Esophagus (tissue), 2 donors: ENCODE measurements around the gene BEX4. TPM values are rescaled to one million over a fixed set of nuclear protein-coding genes. Genes with fewer than 3 reads are reported as not detected.
"Not testable (repeated sequence)": the region's sequence is repeated elsewhere in the genome, so short reads cannot be mapped to it uniquely, and the experiment has no call there.

Source experiments
- H3K27ac ChIP-seq, 2 donors: one replicate each; pipeline ENCODE4 v1.5.1; 2013; ENCODE audit warnings: low read depth in 2 of 2, mild to moderate bottlenecking in 2 of 2, inconsistent platforms in 1 of 2, low read length in 1 of 2, moderate library complexity in 1 of 2
- H3K27me3 ChIP-seq, 2 donors: one replicate each; pipeline ENCODE4 v1.6.1; 2013; ENCODE audit warnings: low read length in 2 of 2, control low read depth in 1 of 2, mild to moderate bottlenecking in 1 of 2; ENCODE audit not compliant: insufficient read depth in 2 of 2, control insufficient read depth in 1 of 2
- H3K36me3 ChIP-seq, 2 donors: one replicate each; pipeline ENCODE4 v1.6.1; 2013; ENCODE audit warnings: low read length in 1 of 2; ENCODE audit not compliant: control insufficient read depth in 2 of 2, insufficient read depth in 2 of 2
- H3K4me1 ChIP-seq, 2 donors: one replicate each; pipeline ENCODE4 v1.6.1; 2013; ENCODE audit warnings: low read length in 1 of 2; ENCODE audit not compliant: control insufficient read depth in 2 of 2, insufficient read depth in 2 of 2
- H3K4me3 ChIP-seq, 2 donors: one replicate each; pipeline ENCODE4 v1.5.1; 2013; ENCODE audit warnings: low read length in 2 of 2, mild to moderate bottlenecking in 2 of 2, low read depth in 1 of 2, moderate library complexity in 1 of 2
- H3K9me3 ChIP-seq, 2 donors: one replicate each; pipeline ENCODE4 v1.6.1; 2013; ENCODE audit warnings: mild to moderate bottlenecking in 2 of 2, low read depth in 1 of 2, low read length in 1 of 2, moderate library complexity in 1 of 2; ENCODE audit not compliant: control insufficient read depth in 2 of 2, insufficient read depth in 1 of 2
- WGBS, 2 donors: extraction: QIAGEN DNeasy Blood & Tissue Kit; methylation state at CpG; one replicate each; pipeline ENCODE4 v1.1.7; 2013; 5-methylcytosine and 5-hydroxymethylcytosine counted together
- polyA plus RNA-seq, 2 donors: library from polyadenylated mRNA; stranded (reverse); fragments of 200-250 nt; gene quantifications; one replicate each; pipeline ENCODE4 v1.2.3, GENCODE V29; 2013
- donor health status: healthy with polysubstance abuse.
- donor health status: Bipolar disorder and iron deficiency.

Gene BEX4, protein sequence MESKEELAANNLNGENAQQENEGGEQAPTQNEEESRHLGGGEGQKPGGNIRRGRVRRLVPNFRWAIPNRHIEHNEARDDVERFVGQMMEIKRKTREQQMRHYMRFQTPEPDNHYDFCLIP
- 10 to 100 TPM; 41.4 to 56.0 TPM for polyA plus RNA-seq

DNA sequence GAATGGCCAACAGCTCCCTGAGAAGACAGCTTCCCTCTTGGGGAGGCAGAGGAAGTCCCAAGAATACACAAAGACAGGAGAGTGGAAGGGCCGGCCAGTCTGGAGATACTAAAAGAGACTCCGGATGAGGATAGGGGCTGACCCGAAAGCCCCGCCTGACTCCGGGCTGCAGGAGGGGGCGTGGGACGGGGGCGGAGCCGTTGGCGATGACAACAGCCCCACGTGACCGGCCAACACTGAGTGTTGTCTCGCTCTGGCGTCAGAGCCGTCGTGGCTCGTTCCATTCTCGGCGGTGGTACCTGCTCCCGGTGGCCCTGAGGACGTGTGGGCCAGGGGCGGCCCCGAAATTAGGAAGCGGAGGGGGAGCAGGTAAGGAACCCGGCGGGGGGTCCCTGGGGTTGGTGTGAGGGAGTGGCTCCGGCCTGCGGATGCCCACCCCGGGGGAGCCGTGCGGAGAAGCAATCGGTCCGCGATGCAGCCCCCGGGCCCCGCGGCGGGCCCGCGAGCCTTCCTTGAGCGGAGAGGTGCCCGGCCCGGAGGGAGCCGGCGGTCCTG is at the start of gene BEX4:
TSS of gene BEX4 (plus strand) at position 239 of the 555 bp plus-strand sequence. CDS start 1,046 bp downstream, outside the sequence.
- no peaks in the 10 kb centered on the region for H3K9me3 ChIP-seq
- peak within 1 kb of the TSS; percentile 64 to 76 for H3K27ac ChIP-seq
- H3K27me3 ChIP-seq: no peaks in the 10 kb centered on the region
- peaks cover 0 to 2% of the 10 kb centered on the region in 2 donors for H3K4me1 ChIP-seq
- H3K4me3 ChIP-seq: peak within 1 kb of the TSS; percentile 55 to 82
- WGBS, 2 donors: 1 to 34% methylated on average over 34 to 45 of the region's 45 CpGs
- H3K36me3 ChIP-seq: no peaks in the 10 kb centered on the region

DNA sequence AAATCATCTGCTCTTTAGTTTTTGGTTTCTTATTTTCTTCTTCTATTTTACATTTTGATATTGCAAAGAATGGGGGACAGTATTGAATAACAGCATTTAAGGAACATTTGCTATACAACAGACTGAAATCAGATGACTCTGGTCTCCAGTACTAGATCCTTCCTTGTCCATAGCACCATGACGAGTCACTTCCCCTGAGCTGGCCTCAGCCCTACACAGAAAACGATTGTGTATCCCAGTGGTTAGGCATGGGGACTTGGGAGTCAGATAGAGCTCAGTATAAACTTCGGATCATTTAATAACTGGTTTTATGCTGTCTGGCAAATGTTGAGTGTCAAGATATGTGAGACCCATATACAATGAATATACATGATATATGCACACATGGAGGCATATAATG is 44.7 kb upstream of the BEX4 start:
- Histone ChIP-seq H3K27me3 (peaks cover 0 to 3% of the 10 kb centered on the region in 2 donors), H3K36me3 (no peaks in the 10 kb centered on the region), H3K9me3 (no peaks in the 10 kb centered on the region), H3K27ac (no peak overlapping the region), H3K4me1 (no peaks in the 10 kb centered on the region), H3K4me3 (no peak overlapping the region)
- WGBS, 2 donors: 75 to 76% methylated on average over 3 of the region's 3 CpGs

DNA sequence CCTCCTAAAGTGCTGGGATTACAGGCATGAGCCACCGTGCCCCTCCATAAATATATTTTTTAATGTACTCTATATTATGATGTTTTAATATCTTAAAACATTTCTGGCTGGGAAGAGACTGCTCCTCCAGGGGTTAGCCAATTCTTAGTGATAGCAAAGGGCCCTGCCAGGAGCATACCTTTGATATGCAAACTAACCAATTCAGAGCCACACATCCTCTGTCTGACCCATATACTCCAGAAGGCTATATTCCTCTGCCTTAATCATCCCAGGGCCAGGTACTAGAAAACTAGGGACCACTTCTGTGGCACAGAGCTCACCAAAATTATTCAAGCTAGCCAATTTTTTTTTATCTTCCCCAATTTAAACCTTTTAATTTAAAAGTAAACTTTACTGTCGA is 43.6 kb upstream of the BEX4 start:
- WGBS, 2 donors: 45 to 61% methylated on average over 2 of the region's 2 CpGs
- H3K27ac ChIP-seq: no peak overlapping the region
- H3K27me3 ChIP-seq: peaks cover 0 to 3% of the 10 kb centered on the region in 2 donors
- no peak overlapping the region for H3K4me3 ChIP-seq
- no peaks in the 10 kb centered on the region for H3K4me1 ChIP-seq
- no peaks in the 10 kb centered on the region for H3K9me3 ChIP-seq
- no peaks in the 10 kb centered on the region for H3K36me3 ChIP-seq

DNA sequence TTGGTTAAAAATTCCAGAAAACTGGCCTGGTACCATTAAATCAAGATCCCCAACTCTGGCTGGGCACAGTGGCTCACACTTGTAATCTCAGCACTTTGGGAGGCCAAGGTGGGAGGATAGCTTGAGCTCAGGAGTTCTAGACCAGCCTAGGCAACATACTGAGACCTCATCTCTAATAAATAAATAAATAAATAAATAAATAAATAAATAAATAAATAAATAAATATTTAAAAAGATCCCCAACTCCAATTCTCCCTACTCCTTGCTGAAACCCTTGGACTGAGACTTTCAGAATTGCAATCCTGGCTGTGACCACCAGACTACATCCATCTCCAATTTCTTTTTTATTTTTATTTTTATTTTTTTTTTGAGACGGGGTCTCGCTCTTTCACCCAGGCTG is 39.7 kb upstream of the BEX4 start:
- H3K9me3 ChIP-seq, H3K36me3 ChIP-seq, H3K4me1 ChIP-seq, H3K27ac ChIP-seq, H3K4me3 ChIP-seq, H3K27me3 ChIP-seq: not testable (repeated sequence)
- 86 to 87% methylated on average over 2 of the region's 2 CpGs for WGBS, 2 donors

DNA sequence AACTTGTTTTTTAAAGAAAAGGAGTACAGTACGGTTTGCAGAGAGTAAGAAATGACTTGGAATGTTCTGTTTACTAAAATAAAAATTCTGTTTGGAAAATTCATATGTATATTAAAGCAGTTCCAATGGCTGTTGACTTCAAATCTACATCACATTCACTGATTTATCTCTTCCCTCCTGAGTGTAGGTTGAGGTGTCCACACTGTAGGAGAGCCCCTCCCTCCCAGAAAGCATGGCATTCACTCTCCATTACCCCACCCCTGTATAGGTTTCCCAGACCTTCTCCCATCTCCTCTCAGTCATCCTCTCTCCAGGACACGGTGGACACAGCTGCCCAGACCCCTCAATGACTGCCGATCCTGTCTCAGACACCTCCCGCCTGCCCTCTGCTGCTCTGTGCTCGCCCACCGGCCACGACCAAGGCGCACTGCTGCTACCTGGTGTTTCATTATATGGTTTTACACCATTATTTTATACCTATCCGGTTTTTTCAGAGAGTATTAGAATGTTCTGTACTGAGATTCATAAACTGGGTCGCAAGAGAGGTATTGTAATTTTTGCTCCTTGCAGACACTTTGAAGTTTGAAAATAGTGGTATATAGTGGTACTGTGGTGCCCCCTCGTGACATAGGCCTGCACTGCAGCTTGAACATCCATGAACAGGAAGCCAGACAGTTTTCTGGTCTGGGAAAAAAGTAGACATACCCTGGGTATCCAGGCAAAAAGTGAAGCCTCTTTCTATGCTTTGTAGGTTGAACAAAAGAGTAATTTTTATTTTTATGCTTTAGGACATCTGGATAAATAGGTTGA is 38.8 kb upstream of the BEX4 start:
- 12 to 30% methylated on average over 11 of the region's 11 CpGs for WGBS, 2 donors
- H3K4me1 ChIP-seq: no peaks in the 10 kb centered on the region
- no peak overlapping the region for H3K4me3 ChIP-seq
- no peaks in the 10 kb centered on the region for H3K9me3 ChIP-seq
- H3K36me3 ChIP-seq: no peaks in the 10 kb centered on the region
- H3K27ac ChIP-seq: no peak overlapping the region
- H3K27me3 ChIP-seq: peaks cover 0 to 8% of the 10 kb centered on the region in 2 donors

DNA sequence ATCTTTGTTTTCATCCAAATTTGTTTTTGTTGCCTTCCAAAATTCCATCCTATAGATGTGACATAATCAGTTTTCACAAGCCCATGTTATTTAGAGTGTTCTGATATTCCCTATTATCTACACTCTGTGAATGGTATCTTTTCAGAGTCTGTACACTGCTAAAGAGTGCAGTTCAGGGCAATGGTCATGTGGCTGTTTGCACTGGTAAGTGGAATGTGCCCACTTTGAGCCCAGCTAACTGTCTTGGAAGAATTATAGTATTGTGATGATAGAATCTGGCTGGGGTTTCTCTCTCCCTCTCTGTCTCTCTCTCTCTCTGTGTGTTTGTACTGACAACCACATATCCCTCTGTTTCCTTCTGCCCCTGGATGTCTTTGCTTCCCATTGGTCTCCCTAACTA is 37.4 kb upstream of the BEX4 start:
- H3K4me1 ChIP-seq: no peaks in the 10 kb centered on the region
- H3K27ac ChIP-seq: no peak overlapping the region
- peaks cover 0 to 8% of the 10 kb centered on the region in 2 donors for H3K27me3 ChIP-seq
- H3K9me3 ChIP-seq: no peaks in the 10 kb centered on the region
- H3K4me3 ChIP-seq: no peak overlapping the region
- no peaks in the 10 kb centered on the region for H3K36me3 ChIP-seq

DNA sequence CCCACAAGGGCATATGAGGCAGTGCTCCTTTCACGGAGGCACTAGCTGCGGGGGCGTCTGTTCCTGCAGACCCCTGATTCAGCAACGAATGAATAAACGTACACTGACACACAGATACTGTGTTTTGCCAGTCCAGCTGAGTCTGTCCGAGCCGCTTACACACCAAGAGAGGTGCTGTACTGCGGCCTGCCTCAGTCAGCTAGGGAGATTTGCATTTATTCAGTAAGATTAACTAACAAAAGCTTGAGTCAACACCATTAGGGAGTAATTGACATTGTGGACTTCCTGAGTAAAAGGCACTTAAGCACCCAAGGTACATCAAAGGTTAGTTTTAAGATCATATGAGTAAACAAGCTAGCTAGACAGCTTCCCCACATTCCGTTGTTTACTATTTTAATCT is 31.0 kb upstream of the BEX4 start:
- Histone ChIP-seq H3K4me1 (no peaks in the 10 kb centered on the region), H3K36me3 (no peaks in the 10 kb centered on the region), H3K9me3 (no peaks in the 10 kb centered on the region), H3K27ac (no peak overlapping the region), H3K4me3 (no peak overlapping the region), H3K27me3 (peaks cover 0 to 15% of the 10 kb centered on the region in 2 donors)
- 46 to 54% methylated on average over 9 of the region's 9 CpGs for WGBS, 2 donors

DNA sequence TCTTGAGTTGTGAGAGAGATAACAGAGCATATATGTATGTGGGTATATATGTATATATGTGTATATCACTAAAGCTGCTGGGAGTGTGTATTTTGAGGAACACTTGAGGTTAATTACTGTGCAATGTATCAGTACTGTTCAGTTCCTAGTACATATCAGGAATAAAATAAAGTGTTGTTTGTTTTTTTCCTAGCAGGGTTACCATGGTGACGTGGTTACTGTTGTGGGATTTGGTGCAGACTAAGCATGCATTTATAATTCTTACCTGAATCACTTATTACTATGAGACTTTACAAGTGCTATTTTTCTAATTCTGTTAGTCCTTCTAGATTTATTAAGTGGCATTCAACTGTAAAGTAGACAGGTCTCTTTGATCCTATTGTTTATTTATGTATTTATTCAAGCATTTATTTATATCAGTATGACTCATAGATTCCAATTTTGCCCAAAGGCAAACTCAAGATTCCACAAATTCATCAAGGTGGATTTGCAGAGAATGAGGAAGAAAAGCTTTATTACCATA is 26.9 kb upstream of the BEX4 start:
- no peaks in the 10 kb centered on the region for H3K9me3 ChIP-seq
- H3K27ac ChIP-seq: no peak overlapping the region
- no peaks in the 10 kb centered on the region for H3K4me1 ChIP-seq
- H3K27me3 ChIP-seq: peaks cover 0 to 10% of the 10 kb centered on the region in 2 donors
- no peak overlapping the region for H3K4me3 ChIP-seq
- 41 to 57% methylated on average over 1 of the region's 1 CpG for WGBS, 2 donors
- no peaks in the 10 kb centered on the region for H3K36me3 ChIP-seq

DNA sequence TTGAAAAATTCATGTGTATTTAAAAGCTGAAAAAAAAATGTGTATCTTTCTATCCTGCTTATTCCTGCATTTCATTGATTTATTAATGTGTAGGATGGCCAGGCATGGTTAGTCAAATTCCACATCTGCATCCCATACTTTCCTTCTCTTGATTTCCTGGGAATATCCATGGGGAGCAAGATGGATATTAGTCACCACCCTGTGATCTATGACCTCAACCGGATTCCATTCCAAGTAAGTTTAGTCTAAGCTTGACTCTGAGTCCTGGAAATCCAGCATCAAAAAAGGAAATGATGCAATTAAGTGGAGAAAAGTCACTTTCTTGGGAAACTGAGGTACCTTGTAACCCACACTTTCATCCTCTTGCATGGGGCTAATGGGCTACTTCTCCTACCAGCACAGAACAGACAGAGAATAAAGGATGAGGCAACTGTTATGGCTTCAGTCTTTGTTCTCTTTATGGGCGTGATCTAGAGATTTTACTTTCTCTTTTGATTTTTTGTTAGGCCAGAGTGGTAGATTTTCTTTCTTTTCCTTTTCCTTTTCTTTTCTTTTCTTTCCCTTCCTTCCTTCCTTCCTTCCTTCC is 17.1 kb upstream of the BEX4 start:
- peaks cover 0 to 7% of the 10 kb centered on the region in 2 donors for H3K27me3 ChIP-seq
- no peak overlapping the region for H3K4me3 ChIP-seq
- 67 to 73% methylated on average over 2 of the region's 2 CpGs for WGBS, 2 donors
- H3K27ac ChIP-seq: no peak overlapping the region
- no peaks in the 10 kb centered on the region for H3K4me1 ChIP-seq
- H3K9me3 ChIP-seq: no peaks in the 10 kb centered on the region
- H3K36me3 ChIP-seq: no peaks in the 10 kb centered on the region
